GM18498 (cell line): ENCODE measurements around the gene HRK.
"Not testable (repeated sequence)": the region's sequence is repeated elsewhere in the genome, so short reads cannot be mapped to it uniquely, and the experiment has no call there.

Experiments
- ATAC-seq: cut with Tn5 transposase; IDR thresholded peaks from one replicate; pipeline ENCODE4 v1.9.1; 2021; ENCODE audit warnings: mild to moderate bottlenecking, moderate library complexity; ENCODE audit not compliant: unreplicated experiment

The HRK gene

GRCh38 chr12:116821291-116821690 is 60.0 kb downstream of the HRK start:
- ATAC-seq, result no peak

DNA sequence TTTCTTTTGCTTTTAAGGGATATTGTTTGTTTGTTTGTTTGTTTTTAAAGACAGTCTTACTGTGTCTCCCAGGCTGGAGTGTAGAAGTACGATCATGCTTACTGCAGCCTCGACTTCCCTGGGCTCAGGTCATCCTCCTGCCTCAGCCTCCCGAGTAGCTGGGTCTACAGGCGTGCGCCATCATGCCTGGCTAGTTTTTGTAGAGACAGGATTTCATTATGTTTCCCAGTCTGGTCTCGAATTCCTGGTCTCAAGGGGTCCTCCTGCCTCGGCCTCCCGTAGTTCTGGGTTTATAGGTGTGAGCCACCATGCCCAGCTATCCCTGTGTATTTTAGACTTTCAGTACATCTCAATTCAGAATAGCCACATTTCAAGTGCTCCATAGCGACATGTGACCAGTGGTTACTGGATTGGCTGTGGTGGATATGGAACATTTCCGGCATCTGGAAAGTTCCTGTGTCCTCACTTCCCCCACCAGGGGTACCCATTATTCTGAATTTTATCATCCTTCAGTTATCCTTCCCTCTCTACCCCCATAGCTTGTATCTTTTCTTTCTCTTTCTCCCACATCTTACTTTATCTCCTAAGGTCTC is 61.1 kb downstream of the HRK start:
- no peak for ATAC-seq

GRCh38 chr12:116818948-116819832 is 62.1 kb downstream of the HRK start:
- ATAC-seq, result peak; percentile 91

DNA sequence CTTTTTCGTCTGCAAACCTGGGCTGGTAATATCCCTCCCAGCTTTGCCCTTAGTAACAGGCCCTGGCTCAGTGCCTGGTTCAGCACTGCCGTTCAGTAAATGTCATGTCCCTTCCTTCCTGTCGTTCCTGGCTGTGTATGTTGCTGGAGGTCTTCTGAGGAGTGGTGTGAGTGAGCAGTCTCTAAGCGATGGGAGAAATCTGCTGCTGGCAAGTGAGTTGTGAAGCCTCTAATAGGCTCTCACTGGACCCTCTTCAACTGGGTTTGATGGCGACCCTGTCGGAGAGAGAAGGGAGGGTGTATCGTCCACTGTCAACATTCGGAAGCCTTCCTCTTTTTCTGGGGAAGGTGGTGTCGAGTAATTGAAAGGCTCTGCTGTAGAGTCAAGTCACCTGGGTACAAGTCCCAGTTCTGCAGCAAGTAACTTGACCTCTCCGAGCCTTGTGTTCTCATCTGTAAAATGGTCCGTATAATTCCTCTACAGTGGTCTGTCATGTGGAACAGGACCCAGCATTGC is 62.8 kb downstream of the HRK start:
- ATAC-seq, result peak; percentile 4

DNA sequence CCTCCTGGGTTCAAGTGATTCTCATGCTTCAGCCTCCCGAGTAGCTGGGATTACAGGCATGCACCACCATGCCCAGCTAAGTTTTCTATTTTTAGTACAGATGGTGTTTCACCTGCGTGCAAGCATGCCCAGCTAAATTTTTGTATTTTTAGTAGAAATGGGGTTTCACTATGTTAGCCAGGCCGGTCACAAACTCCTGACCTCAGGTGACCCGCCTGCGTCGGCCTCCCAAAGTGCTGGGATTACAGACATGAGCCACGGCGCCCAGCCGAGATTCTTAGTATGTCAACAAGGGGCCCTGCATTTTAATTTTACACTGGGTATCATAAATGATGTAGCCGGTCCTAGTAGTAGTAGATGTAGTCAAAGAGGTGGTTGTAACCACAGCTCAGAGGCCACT is 66.5 kb downstream of the HRK start:
- ATAC-seq, result not testable (repeated sequence)

- no peak for ATAC-seq
Observed at GRCh38 chr12:116813271-116814041, 67.8 kb downstream of the HRK start.

DNA sequence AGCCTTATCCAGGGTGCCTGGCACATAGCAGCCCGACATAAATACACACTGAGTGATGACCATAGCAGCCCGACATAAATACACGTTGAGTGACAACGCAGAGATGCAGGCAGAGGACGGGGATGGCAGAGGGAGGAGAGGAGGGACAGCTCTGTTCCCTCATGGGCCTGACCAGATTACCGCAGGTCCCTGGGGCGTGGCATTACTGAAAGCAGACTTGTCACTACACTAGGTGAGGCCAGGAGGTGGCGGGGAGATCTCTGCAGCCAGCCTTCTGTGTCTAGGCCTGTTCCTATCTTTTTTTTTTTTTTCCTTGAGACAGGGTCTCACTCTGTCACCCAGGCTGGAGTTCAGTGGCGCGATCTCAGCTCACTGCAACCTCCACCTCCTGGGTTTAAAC is 69.0 kb downstream of the HRK start:
- no peak for ATAC-seq

- ATAC-seq, result no peak
Observed at GRCh38 chr12:116808113-116809105, 72.8 kb downstream of the HRK start.

DNA sequence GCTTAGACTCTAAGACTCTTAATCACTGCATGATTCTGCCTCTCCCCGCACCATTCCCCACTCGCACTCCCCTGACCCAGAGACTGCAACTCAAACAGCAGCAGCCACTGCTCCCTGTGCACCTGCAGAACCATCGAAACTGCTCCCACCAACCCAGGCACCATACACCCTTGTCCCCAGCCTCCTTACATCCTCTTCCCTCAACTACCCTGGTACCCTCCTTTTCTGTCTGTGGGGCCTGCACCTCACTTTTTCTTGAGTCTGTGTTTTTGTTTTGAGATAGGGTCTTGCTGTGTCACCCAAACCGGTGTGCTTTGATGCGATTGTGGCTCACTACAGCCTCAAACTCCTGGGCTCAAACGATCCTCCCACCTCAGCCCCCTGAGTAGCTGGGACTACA is 73.7 kb downstream of the HRK start:
- no peak for ATAC-seq

GRCh38 chr12:116806845-116807440 is 74.3 kb downstream of the HRK start:
- no peak for ATAC-seq
